ENCODE measurements around the gene SCNN1A. TPM values are rescaled to one million over a fixed set of nuclear protein-coding genes. Genes with fewer than 3 reads are reported as not detected.
A peak's percentile ranks its signal among the peaks of the same experiment; 100 is the strongest.

Gene SCNN1A
- total RNA-seq, 1 donor from 2014 or later = 0.05 TPM

DNA sequence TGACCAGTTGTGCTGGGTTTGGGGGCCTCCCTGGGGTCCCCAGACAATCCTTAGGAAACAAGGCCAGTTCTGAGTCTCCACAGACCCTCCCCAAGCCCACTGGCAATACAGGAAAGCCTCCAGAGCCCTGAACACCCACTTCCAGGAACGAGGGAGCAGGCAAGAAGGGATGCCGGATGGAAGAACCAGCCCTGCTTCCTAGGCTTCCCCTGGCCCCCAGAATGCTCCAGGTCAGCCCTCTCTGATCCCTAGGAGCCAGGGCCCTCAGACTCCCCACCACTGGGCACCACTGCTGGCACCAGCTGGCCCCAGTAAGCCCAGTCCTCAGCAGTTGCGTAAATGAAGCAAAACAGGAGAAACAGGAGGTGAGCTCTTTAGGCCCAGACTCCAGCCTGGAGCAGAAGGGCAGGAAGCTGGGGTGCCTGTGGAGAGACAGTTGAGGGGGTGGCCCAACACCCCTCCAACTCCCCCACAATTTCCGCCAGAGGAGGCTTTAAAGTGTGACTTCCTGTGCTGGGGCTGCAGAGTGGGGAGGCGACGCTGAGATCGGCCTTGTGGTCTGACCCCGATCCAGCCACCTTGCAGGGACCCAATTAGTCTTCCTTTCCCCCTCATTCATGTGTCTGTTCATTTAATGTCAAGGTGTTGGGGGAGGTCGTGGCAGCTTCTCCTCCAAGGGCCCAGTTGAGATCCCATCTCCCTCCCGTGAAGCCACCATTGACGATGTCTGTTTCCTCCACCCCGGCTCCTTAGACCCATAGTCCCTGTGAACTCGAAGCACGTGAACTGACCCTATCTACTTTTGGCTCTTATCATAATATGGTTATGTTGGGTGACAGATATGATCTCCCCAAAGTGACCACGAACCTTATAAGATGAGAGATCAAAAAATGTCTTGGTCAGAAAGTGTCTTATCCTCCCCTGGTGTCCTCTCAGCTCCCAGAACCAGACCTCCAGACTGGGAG is 38.2 kb downstream of the SCNN1A start:
- Mint-ChIP-seq H3K27me3 (ENCODE audit: insufficient read depth) (no peaks in the 10 kb centered on the region), H3K36me3 (ENCODE audit: low read depth) (peaks cover 27% of the 10 kb centered on the region), H3K4me3 (no peak overlapping the region), H3K27ac (no peak overlapping the region), H3K9me3 (no peaks in the 10 kb centered on the region), H3K4me1 (ENCODE audit: low read depth) (peaks cover 42% of the 10 kb centered on the region)
- peak; percentile 56 for DNase-seq (ENCODE audit: low spot score)
- intact Hi-C loops (cut with micrococcal nuclease) = loop anchor here (1.0 to 5.0 kb wide), 5 partner anchors 86 to 270 kb away; partner anchors contain the start of genes CHD4, IFFO1 and VAMP1

DNA sequence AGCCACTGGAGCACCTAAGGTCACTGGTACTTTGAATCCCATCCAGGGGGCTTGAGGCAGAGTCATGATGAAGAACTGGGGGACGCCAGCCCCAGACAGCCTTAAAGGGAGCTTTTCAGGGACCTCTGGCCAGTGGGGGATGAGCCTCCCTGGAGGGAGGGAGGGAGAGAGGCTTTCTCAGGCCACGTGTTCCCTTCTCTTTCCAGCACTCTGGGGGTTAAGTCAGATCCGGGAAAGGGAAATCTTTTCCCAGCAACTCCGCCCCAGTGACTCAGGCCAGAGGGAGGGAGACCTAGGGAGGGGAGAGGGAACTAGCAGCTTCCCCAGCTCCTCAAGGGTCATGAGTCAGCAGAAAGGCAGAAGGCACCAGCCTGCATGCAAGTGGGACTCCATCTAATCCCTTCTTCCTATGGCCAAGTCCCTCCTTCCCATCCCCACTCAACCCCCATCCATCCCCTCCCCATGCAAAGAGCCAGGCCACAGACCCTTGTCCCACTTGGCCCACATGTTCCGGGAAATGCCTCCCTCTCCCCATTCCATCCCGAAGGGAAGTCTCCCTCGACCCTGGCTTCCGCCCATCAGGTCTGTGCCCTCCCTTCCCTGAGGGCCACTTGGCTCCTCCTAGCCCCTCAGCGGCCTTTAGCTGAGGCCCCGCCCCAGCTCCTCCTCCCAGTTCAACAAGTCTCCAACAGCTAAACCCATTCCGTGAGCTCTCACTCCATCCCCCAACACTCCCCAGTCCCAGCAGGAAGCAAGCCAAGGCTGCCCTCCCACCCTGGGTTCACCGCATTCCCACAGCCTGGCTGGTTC is 39.1 kb downstream of the SCNN1A start:
- Mint-ChIP-seq H3K9me3 (no peaks in the 10 kb centered on the region), H3K27ac (no peak overlapping the region)
- DNase-seq (ENCODE audit: low spot score) = no peak

DNA sequence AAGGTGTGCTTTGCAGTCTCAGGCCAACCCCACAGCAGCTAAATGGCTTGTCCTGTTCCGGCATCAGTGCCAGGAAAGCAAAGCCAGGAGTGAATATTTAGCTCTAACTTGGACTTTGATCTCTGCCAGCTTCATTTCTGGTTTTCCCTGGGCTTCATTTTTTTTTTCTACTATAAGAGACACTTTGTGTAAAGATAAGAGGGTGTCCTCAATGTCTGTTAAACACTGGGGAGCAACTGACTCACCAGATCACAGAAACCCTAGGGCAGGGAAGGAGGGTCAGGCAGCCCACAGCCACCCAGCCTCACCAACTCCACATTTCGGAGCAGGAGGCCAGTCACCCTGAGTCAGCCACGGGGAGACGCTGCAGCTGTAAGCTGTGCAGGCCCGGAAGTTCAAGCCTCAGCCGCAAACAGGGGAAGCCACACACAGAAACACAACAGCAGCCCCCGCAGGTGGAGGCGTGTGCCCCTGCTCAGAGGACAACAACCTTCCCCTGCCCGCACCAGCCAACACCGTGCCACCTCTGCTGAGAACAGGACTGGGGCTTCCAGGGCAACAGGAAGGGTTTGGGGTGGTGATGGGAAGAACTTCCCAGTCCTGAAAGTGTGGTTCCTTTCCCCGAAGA is 39.8 kb downstream of the SCNN1A start:
- DNase-seq (ENCODE audit: low spot score) = peak; percentile 80
- Mint-ChIP-seq H3K4me1 (ENCODE audit: low read depth) (peaks cover 37% of the 10 kb centered on the region), H3K4me3 (no peak overlapping the region), H3K27ac (no peak overlapping the region), H3K27me3 (ENCODE audit: insufficient read depth) (no peaks in the 10 kb centered on the region), H3K9me3 (no peaks in the 10 kb centered on the region), H3K36me3 (ENCODE audit: low read depth) (peaks cover 33% of the 10 kb centered on the region)
- intact Hi-C loops (cut with micrococcal nuclease) = loop anchor here (1.0 to 5.0 kb wide), 8 partner anchors 12 to 272 kb away; partner anchors contain the start of genes CHD4, GAPDH, IFFO1 and VAMP1

More for the DNA sequence above, 39.1 kb downstream of the SCNN1A start:
- Mint-ChIP-seq H3K4me1 (ENCODE audit: low read depth) (peaks cover 37% of the 10 kb centered on the region), H3K36me3 (ENCODE audit: low read depth) (peaks cover 28% of the 10 kb centered on the region), H3K4me3 (no peak overlapping the region), H3K27me3 (ENCODE audit: insufficient read depth) (no peaks in the 10 kb centered on the region)
- intact Hi-C loops (cut with micrococcal nuclease) = loop anchor here (1.0 to 5.0 kb wide), 4 partner anchors 129 to 271 kb away; partner anchors contain the start of genes CHD4, IFFO1 and VAMP1

DNA sequence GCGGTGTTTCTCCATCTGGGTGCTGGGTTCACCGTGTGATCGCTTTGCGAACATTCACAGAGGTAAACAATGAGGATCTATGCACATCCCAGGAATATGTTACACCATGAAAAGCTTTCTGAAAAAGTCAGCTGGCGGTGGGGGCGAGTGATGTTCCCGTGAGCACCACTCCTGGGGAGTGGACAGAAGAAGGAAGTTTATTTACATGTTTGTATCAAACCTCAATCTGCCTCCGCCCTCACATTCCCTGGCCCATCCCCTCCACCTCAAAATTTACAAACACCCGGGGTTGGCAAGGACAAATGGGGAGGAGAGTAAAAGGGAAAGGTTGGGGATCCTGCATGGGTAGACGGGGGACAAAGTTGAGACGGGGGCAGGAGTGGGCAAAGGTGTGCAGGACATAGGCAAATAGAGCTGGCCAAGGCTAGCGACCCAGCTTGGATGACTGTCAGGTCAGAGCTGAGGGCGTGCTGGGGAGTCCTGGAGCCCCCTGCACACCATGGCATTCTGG is 40.4 kb downstream of the SCNN1A start:
- Mint-ChIP-seq H3K9me3 (no peaks in the 10 kb centered on the region), H3K27ac (no peak overlapping the region), H3K4me3 (no peak overlapping the region), H3K4me1 (ENCODE audit: low read depth) (peaks cover 37% of the 10 kb centered on the region), H3K36me3 (ENCODE audit: low read depth) (peaks cover 39% of the 10 kb centered on the region), H3K27me3 (ENCODE audit: insufficient read depth) (no peaks in the 10 kb centered on the region)
- intact Hi-C loops (cut with micrococcal nuclease) = loop anchor here (1.0 to 5.0 kb wide), 6 partner anchors 12 to 272 kb away; partner anchors contain the start of genes CHD4, GAPDH and IFFO1
- DNase-seq (ENCODE audit: low spot score) = no peak

DNA sequence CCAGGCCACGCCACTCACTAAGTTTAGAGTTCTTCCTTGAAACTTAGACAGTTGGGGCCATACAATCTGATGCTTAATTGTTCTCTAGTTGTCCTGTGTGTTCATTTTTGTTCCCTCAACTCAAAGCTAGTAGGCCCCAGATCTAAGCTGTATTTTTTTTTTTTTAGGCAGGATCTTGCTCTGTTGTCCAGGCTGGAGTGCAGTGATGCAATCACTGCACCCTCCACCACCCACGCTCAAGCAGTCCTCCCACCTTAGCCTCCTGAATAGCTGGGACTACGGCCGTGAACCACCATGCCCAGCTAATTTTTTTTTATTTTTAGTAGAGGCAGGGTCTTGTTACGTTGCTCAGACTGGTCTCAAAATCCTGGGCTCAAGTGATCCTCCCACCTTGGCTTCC is 41.0 kb downstream of the SCNN1A start:
- peaks cover 43% of the 10 kb centered on the region for H3K36me3 Mint-ChIP-seq (ENCODE audit: low read depth)

DNA sequence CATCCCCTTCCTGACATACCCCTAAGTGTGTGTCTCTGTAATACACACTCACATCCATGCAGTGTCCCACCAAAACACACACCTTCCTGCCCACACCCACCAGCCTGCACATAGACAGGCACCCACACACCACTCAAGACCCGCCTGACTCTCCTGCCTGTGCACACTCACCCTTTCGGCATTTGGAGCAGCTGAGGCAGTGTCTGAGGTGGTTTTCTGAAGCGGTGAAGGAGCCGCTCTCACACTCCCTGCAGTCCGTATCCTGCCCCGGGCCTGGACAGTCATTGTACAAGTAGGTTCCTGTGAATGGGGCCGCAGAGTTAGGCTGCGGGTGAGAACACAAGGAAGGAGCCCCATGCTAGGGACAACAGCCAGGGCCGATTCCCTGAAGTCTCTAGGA is 41.8 kb downstream of the SCNN1A start:
- H3K4me1 Mint-ChIP-seq (ENCODE audit: low read depth) = peaks cover 37% of the 10 kb centered on the region
- H3K27ac Mint-ChIP-seq = peak overlapping the region; percentile 66
- H3K27me3 Mint-ChIP-seq (ENCODE audit: insufficient read depth) = no peaks in the 10 kb centered on the region
- intact Hi-C loops (cut with micrococcal nuclease) = no loop called here
- peaks cover 43% of the 10 kb centered on the region for H3K36me3 Mint-ChIP-seq (ENCODE audit: low read depth)
- no peak for DNase-seq (ENCODE audit: low spot score)
- H3K4me3 Mint-ChIP-seq = no peak overlapping the region
- H3K9me3 Mint-ChIP-seq = no peaks in the 10 kb centered on the region

More for the DNA sequence above, 41.0 kb downstream of the SCNN1A start:
- no peak for DNase-seq (ENCODE audit: low spot score)
- H3K27me3 Mint-ChIP-seq (ENCODE audit: insufficient read depth) = no peaks in the 10 kb centered on the region
- intact Hi-C loops (cut with micrococcal nuclease) = loop anchor here (2.0 kb wide), 1 partner anchor 200 kb away; the partner anchor contains the start of gene GAPDH
- peaks cover 37% of the 10 kb centered on the region for H3K4me1 Mint-ChIP-seq (ENCODE audit: low read depth)
- H3K4me3 Mint-ChIP-seq = no peak overlapping the region
- no peaks in the 10 kb centered on the region for H3K9me3 Mint-ChIP-seq
- H3K27ac Mint-ChIP-seq = peak overlapping the region; percentile 32

DNA sequence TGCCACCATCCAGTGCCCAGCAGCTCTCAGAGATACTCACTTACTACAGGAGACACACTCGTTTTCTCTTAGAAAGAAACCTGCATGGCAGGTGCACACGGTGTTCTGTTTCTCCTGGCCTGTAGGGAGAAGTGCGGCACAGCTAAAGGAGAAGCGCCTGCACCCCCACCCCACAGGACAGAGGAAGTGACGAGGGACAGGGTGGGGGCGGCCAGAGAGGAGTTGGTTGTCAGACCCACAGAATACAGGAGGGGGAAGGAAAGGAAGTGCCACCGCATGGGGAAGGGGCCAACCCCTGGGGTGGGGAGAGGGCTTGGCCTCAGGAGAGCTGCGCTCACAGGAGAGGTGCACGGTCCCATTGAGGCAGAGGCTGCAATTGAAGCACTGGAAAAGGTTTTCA is 42.3 kb downstream of the SCNN1A start:
- Mint-ChIP-seq H3K4me3 (no peak overlapping the region), H3K4me1 (ENCODE audit: low read depth) (peaks cover 37% of the 10 kb centered on the region), H3K36me3 (ENCODE audit: low read depth) (peaks cover 44% of the 10 kb centered on the region), H3K27me3 (ENCODE audit: insufficient read depth) (no peaks in the 10 kb centered on the region), H3K27ac (peak overlapping the region; percentile 66), H3K9me3 (no peaks in the 10 kb centered on the region)
- no peak for DNase-seq (ENCODE audit: low spot score)
- intact Hi-C loops (cut with micrococcal nuclease) = no loop called here

DNA sequence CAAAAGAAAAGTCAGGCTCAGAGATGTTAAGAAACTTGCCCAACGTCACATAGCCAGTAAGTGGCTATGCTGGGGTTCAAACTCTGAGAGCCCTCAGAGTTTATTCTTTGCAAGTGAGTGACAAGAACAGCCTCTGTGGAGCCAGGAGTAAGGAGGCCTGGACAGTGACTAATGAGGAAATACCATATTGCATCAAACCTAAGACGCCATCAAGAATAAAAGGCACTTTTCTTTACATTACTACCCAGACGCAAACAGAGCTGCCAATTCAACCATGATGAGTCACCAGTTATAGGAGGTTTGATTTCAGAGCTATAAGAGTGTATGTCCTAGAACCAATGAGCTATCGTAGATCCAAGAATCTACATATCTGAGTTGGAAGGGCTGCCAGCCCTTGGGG is 42.9 kb downstream of the SCNN1A start:
- H3K27ac Mint-ChIP-seq = peak overlapping the region; percentile 25

DNA sequence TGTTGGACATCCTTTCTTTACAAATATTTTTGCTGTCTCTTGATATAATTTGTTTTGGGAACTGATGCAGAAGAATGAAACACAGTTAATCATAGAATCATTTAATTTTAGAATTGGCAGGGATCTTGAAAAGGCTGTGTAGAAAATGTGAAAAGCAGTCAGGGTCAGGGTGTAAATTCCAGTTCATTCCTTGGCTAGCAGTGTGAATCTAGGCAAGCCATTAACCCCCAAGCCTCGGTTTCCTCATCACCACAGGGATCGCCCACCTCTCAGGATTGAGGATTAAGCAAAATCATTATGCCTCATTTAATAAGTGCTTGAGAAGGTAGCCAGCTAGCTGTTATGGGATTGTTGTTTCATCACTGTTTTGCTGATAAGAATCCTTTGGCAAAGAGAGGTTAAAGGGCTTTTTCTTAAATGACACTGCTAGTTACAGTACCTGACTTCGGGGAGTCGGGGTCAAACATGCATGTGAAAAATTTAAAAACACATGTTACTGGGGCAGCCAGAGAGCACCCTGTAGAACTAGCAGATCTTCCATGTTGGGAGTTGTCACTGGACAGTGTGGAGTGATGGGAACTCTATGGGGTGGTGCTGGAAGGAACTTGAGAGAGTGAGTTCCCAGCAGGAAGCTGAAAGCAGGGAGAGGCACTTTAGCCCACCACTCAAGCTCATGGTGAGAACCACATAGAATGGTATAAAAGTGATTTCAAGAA is 44.2 kb downstream of the SCNN1A start:
- peak overlapping the region; percentile 43 for H3K27ac Mint-ChIP-seq
- intact Hi-C loops (cut with micrococcal nuclease) = no loop called here
- peaks cover 44% of the 10 kb centered on the region for H3K4me1 Mint-ChIP-seq (ENCODE audit: low read depth)
- peaks cover 53% of the 10 kb centered on the region for H3K36me3 Mint-ChIP-seq (ENCODE audit: low read depth)
- H3K4me3 Mint-ChIP-seq = no peak overlapping the region
- H3K9me3 Mint-ChIP-seq = no peaks in the 10 kb centered on the region
- no peaks in the 10 kb centered on the region for H3K27me3 Mint-ChIP-seq (ENCODE audit: insufficient read depth)
- DNase-seq (ENCODE audit: low spot score) = no peak

More for the DNA sequence above, 42.9 kb downstream of the SCNN1A start:
- no peaks in the 10 kb centered on the region for H3K27me3 Mint-ChIP-seq (ENCODE audit: insufficient read depth)
- peaks cover 46% of the 10 kb centered on the region for H3K36me3 Mint-ChIP-seq (ENCODE audit: low read depth)
- H3K4me3 Mint-ChIP-seq = peak overlapping the region; percentile 5
- peaks cover 37% of the 10 kb centered on the region for H3K4me1 Mint-ChIP-seq (ENCODE audit: low read depth)
- no peaks in the 10 kb centered on the region for H3K9me3 Mint-ChIP-seq
- intact Hi-C loops (cut with micrococcal nuclease) = no loop called here
- no peak for DNase-seq (ENCODE audit: low spot score)

DNA sequence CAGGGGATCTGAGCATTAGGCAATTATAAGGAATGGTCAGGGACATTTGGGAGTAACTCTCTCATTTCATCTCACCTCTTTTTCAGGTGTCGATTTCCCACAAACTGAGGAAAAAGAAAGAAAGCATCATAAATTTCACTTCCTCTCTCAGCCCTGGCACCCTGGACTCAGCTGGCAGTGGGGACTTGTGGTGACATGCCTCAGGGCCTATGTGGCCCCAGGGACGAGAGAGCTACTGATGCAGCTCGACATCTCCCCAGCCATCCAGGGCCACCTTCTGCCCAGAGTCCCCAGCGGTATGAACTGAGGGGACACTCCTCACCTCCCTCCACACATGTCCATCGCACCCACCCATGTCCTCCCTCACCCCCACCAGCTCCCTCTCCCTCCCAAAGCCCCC is 45.2 kb downstream of the SCNN1A start:
- DNase-seq (ENCODE audit: low spot score) = no peak
- intact Hi-C loops (cut with micrococcal nuclease) = no loop called here
- peaks cover 51% of the 10 kb centered on the region for H3K36me3 Mint-ChIP-seq (ENCODE audit: low read depth)
- no peak overlapping the region for H3K4me3 Mint-ChIP-seq
- peaks cover 35% of the 10 kb centered on the region for H3K4me1 Mint-ChIP-seq (ENCODE audit: low read depth)
- peak overlapping the region; percentile 44 for H3K27ac Mint-ChIP-seq
- no peaks in the 10 kb centered on the region for H3K27me3 Mint-ChIP-seq (ENCODE audit: insufficient read depth)
- H3K9me3 Mint-ChIP-seq = no peaks in the 10 kb centered on the region

DNA sequence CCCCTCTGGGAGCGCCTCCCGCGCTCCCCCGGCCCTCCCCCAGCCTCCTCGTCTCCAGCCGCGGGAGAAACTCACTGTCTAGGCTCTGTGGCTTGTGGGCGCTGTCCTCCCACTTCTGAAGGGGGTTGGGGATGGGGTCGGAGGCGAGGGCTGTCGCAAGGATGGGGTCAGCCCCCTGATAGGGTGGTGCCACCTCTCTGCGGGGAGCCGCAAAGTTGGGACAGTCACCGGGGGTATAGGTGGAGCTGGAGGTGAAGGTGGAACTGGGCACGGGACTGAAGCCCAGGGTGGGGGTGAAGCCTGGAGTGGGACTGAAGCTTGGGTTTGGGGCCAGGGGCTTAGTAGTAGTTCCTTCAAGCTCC is 45.7 kb downstream of the SCNN1A start:
- H3K4me1 Mint-ChIP-seq (ENCODE audit: low read depth) = peaks cover 32% of the 10 kb centered on the region
- H3K9me3 Mint-ChIP-seq = no peaks in the 10 kb centered on the region
- no peak for DNase-seq (ENCODE audit: low spot score)
- H3K27me3 Mint-ChIP-seq (ENCODE audit: insufficient read depth) = no peaks in the 10 kb centered on the region
- H3K36me3 Mint-ChIP-seq (ENCODE audit: low read depth) = peaks cover 48% of the 10 kb centered on the region
- intact Hi-C loops (cut with micrococcal nuclease) = no loop called here
- no peak overlapping the region for H3K4me3 Mint-ChIP-seq
- H3K27ac Mint-ChIP-seq = no peak overlapping the region

All from activated T-helper 1 cell treated with anti-CD3 and anti-CD28 coated beads, Interleukin-12 subunit alpha, Interleukin-12 subunit beta, Interleukin-2, Interleukin-4 antibody, amounts not matched to agents 30 ng/mL and 10 ng/mL and 1 ng/mL, durations not matched to agents 14 hours and 24 hours and 36 hours (primary cell).